Central memory CD8-positive, alpha-beta T cell (primary cell): ENCODE data around the gene PSTK.
A peak's percentile ranks its signal among the peaks of the same experiment; 100 is the strongest.

Experiments
- ATAC-seq: fragments of 150-1000 bp; cut with Tn5 transposase; replicated peaks from 2 replicates; pipeline ENCODE4 v1.10.0; 2022; ENCODE audit warnings: mild to moderate bottlenecking, moderate FRiP score, moderate number of reproducible peaks; ENCODE audit not compliant: poor library complexity, severe bottlenecking; ENCODE audit errors: extremely low read depth
- DNase-seq, 2 donors: peaks; one replicate each; pipeline ENCODE4 v3.0.0; 2021; ENCODE audit warnings: low spot score in 2 of 2
- H3K27ac Mint-ChIP-seq: one replicate; pipeline ENCODE4 v1.8.0; 2022; ENCODE audit warnings: low read depth, mild to moderate bottlenecking, moderate library complexity, mixed read lengths
- H3K27me3 Mint-ChIP-seq: one replicate; pipeline ENCODE4 v1.8.0; 2022; ENCODE audit warnings: mixed read lengths
- H3K36me3 Mint-ChIP-seq: one replicate; pipeline ENCODE4 v1.8.0; 2022; ENCODE audit warnings: mild to moderate bottlenecking, moderate library complexity, mixed read lengths; ENCODE audit not compliant: insufficient read depth
- H3K4me1 Mint-ChIP-seq: one replicate; pipeline ENCODE4 v1.8.0; 2022; ENCODE audit warnings: mixed read lengths
- H3K4me3 Mint-ChIP-seq: one replicate; pipeline ENCODE4 v1.8.0; 2022; ENCODE audit warnings: mild to moderate bottlenecking, moderate library complexity, mixed read lengths
- H3K9me3 Mint-ChIP-seq: one replicate; pipeline ENCODE4 v1.8.0; 2022; ENCODE audit warnings: mixed read lengths

Gene PSTK

DNA sequence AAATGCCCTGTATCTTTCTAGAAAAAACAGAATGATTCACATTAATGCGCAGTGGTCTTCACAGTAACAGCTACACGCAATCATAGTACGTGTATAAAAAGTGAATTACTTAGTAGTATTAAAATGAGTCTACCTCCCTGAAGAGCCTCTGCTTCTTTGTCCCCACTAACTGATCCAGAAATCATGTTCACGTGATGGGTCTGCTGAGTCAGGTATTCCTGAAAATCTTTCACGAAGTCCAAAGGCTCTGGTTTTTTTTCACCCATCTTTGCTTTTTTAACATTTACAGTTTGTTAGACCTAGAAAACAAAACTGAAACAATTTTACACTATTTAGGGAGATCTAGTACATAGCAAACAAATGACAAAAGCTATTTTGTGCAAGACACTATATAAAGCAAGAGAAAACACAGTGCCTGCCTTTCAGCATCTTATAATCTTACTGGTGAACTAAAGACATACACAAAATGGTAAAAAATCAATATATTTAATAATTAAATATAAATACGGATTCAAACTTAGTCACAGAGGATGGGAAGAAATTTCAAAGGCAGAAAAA is 18.2 kb downstream of the PSTK start:
- Mint-ChIP-seq H3K27ac (no peak overlapping the region), H3K36me3 (peaks cover 46% of the 10 kb centered on the region), H3K4me1 (peaks cover 39% of the 10 kb centered on the region), H3K4me3 (no peak overlapping the region), H3K9me3 (no peaks in the 10 kb centered on the region), H3K27me3 (no peaks in the 10 kb centered on the region)
- ATAC-seq = no peak
- DNase-seq = no peak

DNA sequence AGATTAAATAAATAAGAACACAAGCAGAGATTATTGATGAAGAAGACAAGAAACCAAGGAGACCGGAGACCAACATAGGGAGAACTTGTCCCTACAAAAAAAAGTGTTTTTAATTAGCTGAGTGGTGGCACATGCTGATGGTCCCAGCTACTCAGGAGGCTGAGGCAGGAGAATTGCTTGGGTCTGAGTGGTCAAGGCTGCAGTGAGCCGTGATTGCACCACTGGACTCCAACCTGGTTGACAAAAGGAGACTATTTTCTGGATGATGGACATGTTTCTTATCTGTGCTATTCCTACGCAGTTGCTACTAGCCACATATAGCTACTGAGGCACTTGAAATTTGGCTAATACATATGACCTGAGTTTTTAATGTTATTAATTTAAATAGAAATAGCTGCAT is 18.7 kb downstream of the PSTK start:
- Mint-ChIP-seq H3K36me3 (peaks cover 42% of the 10 kb centered on the region), H3K9me3 (no peaks in the 10 kb centered on the region), H3K4me1 (peaks cover 43% of the 10 kb centered on the region), H3K4me3 (no peak overlapping the region), H3K27ac (no peak overlapping the region), H3K27me3 (no peaks in the 10 kb centered on the region)
- ATAC-seq = no peak
- DNase-seq = no peak

DNA sequence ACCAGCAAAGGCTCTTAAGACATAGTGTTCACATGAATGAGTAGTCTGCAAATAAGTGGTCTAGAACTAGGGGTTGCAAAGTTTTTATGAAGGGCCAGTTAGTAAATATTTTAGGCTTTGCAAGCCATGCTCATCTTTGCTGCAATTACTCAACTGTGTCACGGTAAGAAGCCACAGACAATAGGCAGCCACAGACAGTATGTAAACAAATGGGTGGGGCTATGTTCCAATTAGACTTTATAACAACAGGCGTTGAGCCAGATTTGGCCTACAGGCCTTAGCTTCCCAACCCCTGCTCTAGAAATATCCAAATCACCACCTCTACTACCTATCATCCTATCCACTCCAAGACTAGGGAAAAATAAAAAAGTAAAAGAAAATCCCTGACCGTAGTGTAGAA is 19.1 kb downstream of the PSTK start:
- Mint-ChIP-seq H3K27me3 (no peaks in the 10 kb centered on the region), H3K4me3 (no peak overlapping the region), H3K9me3 (no peaks in the 10 kb centered on the region), H3K4me1 (peaks cover 47% of the 10 kb centered on the region), H3K36me3 (peaks cover 38% of the 10 kb centered on the region), H3K27ac (peak overlapping the region; percentile 60)
- DNase-seq (no peak), ATAC-seq (no peak)

DNA sequence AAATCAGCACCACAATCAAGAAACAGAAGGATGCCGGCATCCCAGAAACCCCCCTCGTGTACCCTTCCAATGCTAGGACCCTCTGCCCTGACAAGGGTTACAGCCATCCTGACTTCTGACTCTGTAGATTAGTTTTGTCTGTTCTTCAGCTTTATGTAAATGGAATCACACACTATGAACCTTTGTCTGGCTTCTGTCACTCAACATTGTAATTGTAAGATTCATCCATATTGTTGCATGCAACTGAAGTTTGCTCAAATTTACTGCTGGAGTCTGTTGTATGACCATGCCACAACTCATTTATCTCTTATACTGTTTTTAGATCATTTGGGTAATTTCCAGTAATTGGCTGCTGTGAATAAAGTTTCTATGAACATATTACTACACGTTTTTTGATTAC is 20.0 kb downstream of the PSTK start:
- H3K9me3 Mint-ChIP-seq = no peaks in the 10 kb centered on the region
- no peak overlapping the region for H3K4me3 Mint-ChIP-seq
- ATAC-seq (no peak), DNase-seq (no peak)
- peaks cover 32% of the 10 kb centered on the region for H3K36me3 Mint-ChIP-seq
- peaks cover 47% of the 10 kb centered on the region for H3K4me1 Mint-ChIP-seq
- no peaks in the 10 kb centered on the region for H3K27me3 Mint-ChIP-seq
- H3K27ac Mint-ChIP-seq = peak overlapping the region; percentile 60

DNA sequence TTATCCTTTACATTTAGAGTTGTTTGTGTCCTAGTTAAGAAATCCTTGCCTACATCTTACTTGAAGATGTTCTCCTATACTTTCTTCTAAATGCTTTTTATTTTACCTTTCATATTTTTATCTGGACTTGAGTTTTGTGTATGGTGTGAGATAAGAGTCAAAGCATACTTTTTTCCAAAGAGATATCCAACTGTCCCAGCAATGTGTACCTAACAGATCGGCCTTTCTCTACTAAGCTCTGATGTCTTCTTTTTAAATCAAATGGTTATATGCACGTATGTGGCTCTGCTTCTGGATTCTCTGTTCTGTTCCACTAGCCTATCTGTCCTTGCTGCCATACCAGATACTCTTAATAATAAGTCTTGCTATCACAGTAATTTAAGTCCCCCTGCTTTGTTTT is 21.2 kb downstream of the PSTK start:
- peak overlapping the region; percentile 9 for H3K4me3 Mint-ChIP-seq
- peaks cover 24% of the 10 kb centered on the region for H3K36me3 Mint-ChIP-seq

DNA sequence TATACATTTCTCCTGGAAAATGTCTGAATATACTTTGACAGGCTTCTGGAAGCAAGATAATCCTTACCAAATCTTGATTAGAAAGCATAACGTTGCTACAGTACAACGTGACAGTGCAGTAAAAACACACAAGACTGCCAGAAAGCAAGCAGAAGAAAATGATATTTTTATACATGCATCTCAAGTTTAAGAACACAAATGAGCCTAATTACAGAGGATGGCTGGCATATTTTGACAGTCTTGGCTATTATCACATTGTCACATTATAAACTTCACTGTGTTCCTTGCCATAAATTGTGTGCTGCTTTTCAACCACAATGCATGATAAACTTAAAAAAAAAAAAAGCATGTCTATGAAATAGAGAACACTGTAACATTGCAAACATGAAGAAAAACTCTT is 24.1 kb downstream of the PSTK start:
- Mint-ChIP-seq H3K27me3 (no peaks in the 10 kb centered on the region), H3K27ac (no peak overlapping the region), H3K36me3 (peaks cover 18% of the 10 kb centered on the region), H3K9me3 (no peaks in the 10 kb centered on the region), H3K4me1 (peaks cover 64% of the 10 kb centered on the region), H3K4me3 (no peak overlapping the region)
- ATAC-seq (no peak), DNase-seq (no peak)

More for the DNA sequence above, 21.2 kb downstream of the PSTK start:
- Mint-ChIP-seq H3K4me1 (peaks cover 52% of the 10 kb centered on the region), H3K9me3 (no peaks in the 10 kb centered on the region), H3K27ac (peak overlapping the region; percentile 69), H3K27me3 (no peaks in the 10 kb centered on the region)
- ATAC-seq = no peak
- no peak for DNase-seq

DNA sequence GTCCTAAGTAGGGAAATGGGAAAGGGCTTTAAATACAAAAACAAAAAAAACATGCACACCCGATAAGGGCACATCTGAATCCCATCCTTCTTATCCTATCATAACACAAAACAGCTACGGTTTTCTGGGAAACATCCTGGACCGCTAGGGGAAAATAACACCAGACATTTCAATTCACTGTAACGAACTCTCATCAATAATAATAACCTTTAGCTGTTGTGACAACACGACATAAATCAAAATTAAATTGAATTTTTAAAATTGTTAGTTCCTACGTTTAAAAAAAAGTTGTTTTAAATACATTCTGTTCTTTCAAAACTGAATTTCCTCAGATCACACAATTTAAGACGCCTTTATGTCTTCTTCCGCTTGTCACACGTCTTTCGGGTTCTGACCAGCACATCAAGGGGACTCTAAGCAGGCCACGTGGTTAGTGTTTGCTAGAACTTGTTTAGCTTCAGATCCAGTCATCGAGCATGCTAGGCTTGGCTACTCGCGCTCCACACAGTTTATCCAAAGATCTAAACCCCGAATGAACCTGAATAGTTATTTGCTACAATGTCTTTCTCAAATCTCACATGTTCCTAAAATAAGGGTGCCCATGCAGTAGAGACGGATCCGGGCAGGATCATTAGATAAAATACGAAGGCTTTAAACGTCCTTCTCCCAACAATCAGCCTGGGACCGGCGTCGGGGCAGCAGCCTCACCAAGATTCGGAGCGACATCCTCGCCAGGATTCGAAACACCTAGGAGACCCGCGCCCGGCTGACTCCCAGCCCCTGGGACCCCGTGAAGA is 27.6 kb downstream of the PSTK start:
- peak overlapping the region; percentile 99 for H3K27ac Mint-ChIP-seq
- peak; percentile 42 for ATAC-seq
- peaks cover 14% of the 10 kb centered on the region for H3K36me3 Mint-ChIP-seq

DNA sequence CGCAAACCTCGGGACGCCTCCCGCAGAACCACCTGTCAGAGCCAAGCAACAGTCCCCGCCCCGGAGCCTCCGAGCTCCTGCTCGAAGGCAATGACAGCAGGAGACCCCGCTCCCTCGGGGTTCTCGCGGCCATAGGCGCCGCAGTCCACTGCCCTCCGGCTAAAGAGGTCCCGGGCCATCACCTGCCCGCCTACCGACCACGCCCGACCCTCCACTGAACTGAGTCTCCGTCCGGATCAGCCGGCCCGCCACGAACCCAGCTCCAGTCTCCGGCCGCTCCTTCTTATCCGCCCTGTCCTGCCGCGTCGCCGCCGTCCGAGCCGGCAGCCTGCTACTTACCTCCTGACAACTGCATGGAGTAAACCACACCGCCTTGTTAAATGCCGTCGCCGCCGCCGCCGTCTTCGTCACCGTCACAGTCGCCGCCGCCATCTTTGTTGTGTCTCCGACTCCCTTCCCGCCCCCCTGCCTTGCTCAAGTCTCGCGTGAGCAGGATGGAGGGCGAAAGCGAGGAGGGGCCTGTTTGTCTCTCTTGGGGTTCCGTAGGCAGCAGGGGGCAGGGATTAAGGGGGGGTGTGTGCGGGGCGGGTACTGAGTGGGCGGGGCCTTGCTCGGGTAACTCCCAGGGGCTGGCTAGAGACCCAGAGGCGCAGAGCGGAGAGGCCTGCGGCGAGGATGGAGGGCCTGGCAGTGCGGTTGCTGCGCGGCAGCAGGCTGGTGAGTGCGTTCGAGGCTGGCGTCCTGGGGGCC is 28.3 kb downstream of the PSTK start, which contains the start of the genes ACADSB and IKZF5:
ACADSB (plus strand) TSS at position 652 of the 750 bp plus-strand sequence; CDS start at position 676, 24 bp downstream.
IKZF5 (minus strand) TSS at position 441 of the 750 bp plus-strand sequence. CDS start 10,170 bp downstream, outside the sequence.
- Mint-ChIP-seq H3K27me3 (no peaks in the 10 kb centered on the region), H3K27ac (peak within 1 kb of the TSS; percentile 99), H3K4me1 (peaks cover 55% of the 10 kb centered on the region), H3K36me3 (peaks cover 14% of the 10 kb centered on the region), H3K9me3 (no peaks in the 10 kb centered on the region), H3K4me3 (peak within 1 kb of the TSS; percentile 98)
- peak; percentile 87 to 94 for DNase-seq
- peak; percentile 84 for ATAC-seq

More for the DNA sequence above, 27.6 kb downstream of the PSTK start:
- Mint-ChIP-seq H3K27me3 (no peaks in the 10 kb centered on the region), H3K9me3 (no peaks in the 10 kb centered on the region), H3K4me3 (peak overlapping the region; percentile 98), H3K4me1 (peaks cover 55% of the 10 kb centered on the region)
- DNase-seq = peak; percentile 15 to 26

DNA sequence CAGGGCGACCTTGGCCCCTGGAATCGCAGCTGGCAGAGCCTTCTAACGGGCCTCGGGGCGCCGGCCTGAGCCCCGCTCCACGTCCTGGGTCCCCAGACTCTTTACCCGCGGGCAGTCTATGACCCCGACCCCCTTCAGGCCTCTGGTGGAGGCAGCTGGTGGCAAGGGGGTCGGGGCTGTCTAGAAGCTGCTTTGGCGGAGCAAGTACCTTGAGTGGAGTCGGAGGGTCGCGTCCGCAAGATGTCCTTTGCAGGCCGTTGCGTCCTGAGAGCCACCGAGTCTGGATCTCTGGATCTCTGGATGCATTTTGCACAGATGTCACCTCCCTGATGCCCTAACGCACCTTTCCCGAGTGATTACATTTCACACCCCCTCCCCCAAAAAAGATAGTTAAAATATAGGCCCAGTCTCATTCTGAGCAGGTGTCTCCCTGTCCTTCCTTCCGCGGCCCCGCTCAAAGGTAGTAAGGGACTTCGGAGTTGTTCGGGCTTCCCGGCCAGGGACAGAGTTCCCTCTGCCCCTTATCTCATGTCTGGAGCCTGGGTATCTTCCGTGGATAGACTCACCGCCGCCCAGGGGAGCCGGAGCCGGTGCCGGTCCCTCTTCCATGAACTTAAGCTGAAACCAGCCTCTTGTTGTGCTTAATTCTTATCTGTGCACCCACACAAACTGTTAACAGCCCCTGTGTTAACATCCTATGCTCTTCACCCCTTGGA is 29.1 kb downstream of the PSTK start:
- no peak for ATAC-seq
- Mint-ChIP-seq H3K27ac (peak overlapping the region; percentile 99), H3K9me3 (no peaks in the 10 kb centered on the region), H3K36me3 (peaks cover 14% of the 10 kb centered on the region), H3K27me3 (no peaks in the 10 kb centered on the region), H3K4me1 (peaks cover 48% of the 10 kb centered on the region), H3K4me3 (peak overlapping the region; percentile 98)
- no peak for DNase-seq

DNA sequence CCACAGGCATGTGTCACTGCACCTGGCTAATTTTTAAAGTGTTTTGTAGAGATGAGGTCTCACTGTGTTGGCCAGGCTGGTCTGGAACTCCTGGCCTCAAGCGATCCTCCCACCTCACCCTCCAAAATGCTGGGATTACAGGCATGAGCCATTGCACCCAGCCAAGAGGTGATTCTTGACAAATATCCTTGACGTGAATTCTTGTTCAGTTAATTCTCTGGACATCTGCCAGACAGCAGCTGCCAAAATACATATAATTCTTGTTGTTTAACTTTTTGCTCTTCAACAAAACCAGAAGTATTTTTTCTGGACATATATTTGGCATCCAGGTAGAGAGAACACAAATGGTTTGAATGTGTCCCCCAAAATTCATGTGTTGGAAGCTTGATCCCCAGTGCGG is 31.8 kb downstream of the PSTK start:
- ATAC-seq (no peak), DNase-seq (no peak)
- Mint-ChIP-seq H3K4me3 (no peak overlapping the region), H3K4me1 (peaks cover 40% of the 10 kb centered on the region), H3K9me3 (no peaks in the 10 kb centered on the region), H3K36me3 (peaks cover 15% of the 10 kb centered on the region), H3K27me3 (no peaks in the 10 kb centered on the region), H3K27ac (no peak overlapping the region)

DNA sequence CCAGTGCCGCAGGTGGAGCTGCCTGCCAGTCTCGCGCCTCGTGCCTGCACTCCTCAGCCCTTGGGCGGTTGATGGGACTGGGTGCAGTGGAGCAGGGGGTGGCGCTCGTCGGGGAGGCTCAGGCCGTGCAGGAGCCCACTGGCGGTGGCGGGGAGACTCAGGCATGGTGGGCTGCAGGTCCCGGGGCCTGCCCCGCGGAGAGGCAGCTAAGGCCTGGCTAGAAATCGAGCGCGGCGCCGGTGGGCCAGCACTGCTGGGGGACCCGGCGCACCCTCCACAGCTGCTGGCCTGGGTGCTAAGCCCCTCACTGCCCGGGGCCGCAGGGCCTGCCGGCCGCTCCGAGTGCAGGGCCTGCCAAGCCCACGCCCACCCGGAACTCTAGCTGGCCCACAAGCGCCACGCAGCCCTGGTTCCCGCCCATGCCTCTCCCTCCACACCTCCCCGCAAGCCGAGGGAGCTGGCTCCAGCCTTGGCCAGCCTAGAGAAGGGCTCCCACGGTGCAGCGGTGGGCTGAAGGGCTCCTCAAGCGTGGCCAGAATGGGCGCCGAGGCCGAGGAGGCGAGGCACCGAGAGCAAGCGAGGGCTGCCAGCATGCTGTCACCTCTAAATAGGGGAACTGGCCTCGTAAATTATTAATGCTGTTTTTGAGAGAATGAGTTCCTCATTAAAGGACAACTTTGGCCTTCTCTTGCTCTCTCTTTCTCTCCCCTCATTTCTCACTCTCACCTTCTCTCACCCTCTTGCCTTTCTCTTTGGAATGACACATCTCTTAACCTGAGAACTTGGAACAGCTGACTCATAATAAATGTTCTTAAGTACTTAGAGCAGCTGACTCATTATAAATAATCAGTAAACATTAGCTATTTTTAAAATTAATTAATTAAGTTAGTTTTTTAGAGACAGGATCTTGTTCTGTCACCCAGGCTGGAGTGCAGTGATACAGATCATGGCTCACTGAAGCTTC is 33.5 kb downstream of the PSTK start:
- DNase-seq (no peak), ATAC-seq (no peak)
- peaks cover 5% of the 10 kb centered on the region for H3K36me3 Mint-ChIP-seq
- no peak overlapping the region for H3K27ac Mint-ChIP-seq
- no peak overlapping the region for H3K4me3 Mint-ChIP-seq
- H3K9me3 Mint-ChIP-seq = no peaks in the 10 kb centered on the region
- H3K4me1 Mint-ChIP-seq = peaks cover 31% of the 10 kb centered on the region
- no peaks in the 10 kb centered on the region for H3K27me3 Mint-ChIP-seq
